AG20443 (cell line): ENCODE results near the gene NCAM2.

Experiments used
- DNase-seq: peaks from one replicate; pipeline ENCODE4 v3.0.0; 2012; ENCODE audit warnings: low spot score, mixed read lengths

The NCAM2 gene

GRCh38 chr21:20997636-20998455 lies at the start of gene NCAM2:
Gene NCAM2 (plus strand): TSS chr21:20998409.
- DNase-seq, result peak; percentile 85

GRCh38 chr21:20949884-20950283 lies 48.3 kb upstream of the NCAM2 start:
- DNase-seq, result no peak

GRCh38 chr21:20965816-20966215 lies 32.4 kb upstream of the NCAM2 start:
- DNase-seq, result no peak

- no peak for DNase-seq
Observed at GRCh38 chr21:20968391-20968790, 29.8 kb upstream of the NCAM2 start.

GRCh38 chr21:20970691-20971090 lies 27.5 kb upstream of the NCAM2 start:
- no peak for DNase-seq

- DNase-seq, result peak; percentile 24
Observed at GRCh38 chr21:20971296-20971921, 26.8 kb upstream of the NCAM2 start.

- no peak for DNase-seq
Observed at GRCh38 chr21:20994790-20995189, 3.4 kb upstream of the NCAM2 start.

- DNase-seq, result no peak
Observed at GRCh38 chr21:20996421-20997310, 1.5 kb upstream of the NCAM2 start.

- peak; percentile 6 for DNase-seq
Observed at GRCh38 chr21:20997311-20997635, 936 bp upstream of the NCAM2 start.

GRCh38 chr21:20998456-20998789 lies 214 bp downstream of the NCAM2 start:
- DNase-seq, result no peak

GRCh38 chr21:20998886-20999285 lies 677 bp downstream of the NCAM2 start:
- no peak for DNase-seq

GRCh38 chr21:20999659-21000058 lies 1.4 kb downstream of the NCAM2 start:
- DNase-seq, result peak; percentile 58

GRCh38 chr21:21000591-21001175 lies 2.5 kb downstream of the NCAM2 start:
- no peak for DNase-seq

GRCh38 chr21:21001591-21002100 lies 3.4 kb downstream of the NCAM2 start:
- no peak for DNase-seq

GRCh38 chr21:21002153-21002552 lies 3.9 kb downstream of the NCAM2 start:
- no peak for DNase-seq

GRCh38 chr21:21003701-21004100 lies 5.5 kb downstream of the NCAM2 start:
- peak; percentile 11 for DNase-seq

- DNase-seq, result no peak
Observed at GRCh38 chr21:21007606-21008005, 9.4 kb downstream of the NCAM2 start.

GRCh38 chr21:21010228-21010627 lies 12.0 kb downstream of the NCAM2 start:
- DNase-seq, result no peak

GRCh38 chr21:21010698-21011097 lies 12.5 kb downstream of the NCAM2 start:
- DNase-seq, result no peak

- no peak for DNase-seq
Observed at GRCh38 chr21:21018821-21019220, 20.6 kb downstream of the NCAM2 start.

GRCh38 chr21:21019681-21020080 lies 21.5 kb downstream of the NCAM2 start:
- DNase-seq, result no peak

GRCh38 chr21:21025742-21026141 lies 27.5 kb downstream of the NCAM2 start:
- DNase-seq, result no peak
